ENCODE measurements around the gene GPR12. TPM values are rescaled to one million over a fixed set of nuclear protein-coding genes. Genes with fewer than 3 reads are reported as not detected.

Gene GPR12
- total RNA-seq, 1 donor from 2014 or later, result 0.14 TPM

DNA sequence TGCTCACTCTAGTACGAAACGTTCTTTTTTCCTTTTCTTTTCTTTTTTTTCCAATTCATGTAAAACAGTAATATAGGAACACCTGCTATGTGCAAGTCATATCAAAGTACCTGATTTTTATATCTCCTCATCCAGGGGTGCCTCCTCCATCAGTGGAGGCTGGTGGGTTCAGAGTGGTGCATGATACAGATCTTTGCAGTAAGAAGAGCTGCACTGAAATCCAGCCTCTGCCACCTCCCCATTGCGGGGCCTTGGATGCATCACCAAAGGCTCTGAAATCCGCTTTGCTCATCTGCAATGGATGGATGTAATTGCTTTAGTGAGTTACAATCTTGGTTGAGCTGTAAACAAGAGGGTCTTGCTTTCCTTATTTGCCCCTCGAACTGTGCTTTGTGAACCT is 38.3 kb downstream of the GPR12 start:
- intact Hi-C loops (cut with micrococcal nuclease), result no loop called here
- Histone ChIP-seq H3K27me3 (ENCODE audit: low read depth) (peaks cover 27% of the 10 kb centered on the region), H3K4me1 (no peaks in the 10 kb centered on the region), H3K27ac (replicated peaks) (no peak overlapping the region), H3K4me3 (no peak overlapping the region), H3K36me3 (no peaks in the 10 kb centered on the region), H3K9me3 (replicated peaks) (no peaks in the 10 kb centered on the region)
- TF ChIP-seq, protein P1, sequence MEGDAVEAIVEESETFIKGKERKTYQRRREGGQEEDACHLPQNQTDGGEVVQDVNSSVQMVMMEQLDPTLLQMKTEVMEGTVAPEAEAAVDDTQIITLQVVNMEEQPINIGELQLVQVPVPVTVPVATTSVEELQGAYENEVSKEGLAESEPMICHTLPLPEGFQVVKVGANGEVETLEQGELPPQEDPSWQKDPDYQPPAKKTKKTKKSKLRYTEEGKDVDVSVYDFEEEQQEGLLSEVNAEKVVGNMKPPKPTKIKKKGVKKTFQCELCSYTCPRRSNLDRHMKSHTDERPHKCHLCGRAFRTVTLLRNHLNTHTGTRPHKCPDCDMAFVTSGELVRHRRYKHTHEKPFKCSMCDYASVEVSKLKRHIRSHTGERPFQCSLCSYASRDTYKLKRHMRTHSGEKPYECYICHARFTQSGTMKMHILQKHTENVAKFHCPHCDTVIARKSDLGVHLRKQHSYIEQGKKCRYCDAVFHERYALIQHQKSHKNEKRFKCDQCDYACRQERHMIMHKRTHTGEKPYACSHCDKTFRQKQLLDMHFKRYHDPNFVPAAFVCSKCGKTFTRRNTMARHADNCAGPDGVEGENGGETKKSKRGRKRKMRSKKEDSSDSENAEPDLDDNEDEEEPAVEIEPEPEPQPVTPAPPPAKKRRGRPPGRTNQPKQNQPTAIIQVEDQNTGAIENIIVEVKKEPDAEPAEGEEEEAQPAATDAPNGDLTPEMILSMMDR (IDR thresholded peaks at IDR 0.05; ENCODE audit: borderline replicate concordance), result no peak
- no peak for DNase-seq

DNA sequence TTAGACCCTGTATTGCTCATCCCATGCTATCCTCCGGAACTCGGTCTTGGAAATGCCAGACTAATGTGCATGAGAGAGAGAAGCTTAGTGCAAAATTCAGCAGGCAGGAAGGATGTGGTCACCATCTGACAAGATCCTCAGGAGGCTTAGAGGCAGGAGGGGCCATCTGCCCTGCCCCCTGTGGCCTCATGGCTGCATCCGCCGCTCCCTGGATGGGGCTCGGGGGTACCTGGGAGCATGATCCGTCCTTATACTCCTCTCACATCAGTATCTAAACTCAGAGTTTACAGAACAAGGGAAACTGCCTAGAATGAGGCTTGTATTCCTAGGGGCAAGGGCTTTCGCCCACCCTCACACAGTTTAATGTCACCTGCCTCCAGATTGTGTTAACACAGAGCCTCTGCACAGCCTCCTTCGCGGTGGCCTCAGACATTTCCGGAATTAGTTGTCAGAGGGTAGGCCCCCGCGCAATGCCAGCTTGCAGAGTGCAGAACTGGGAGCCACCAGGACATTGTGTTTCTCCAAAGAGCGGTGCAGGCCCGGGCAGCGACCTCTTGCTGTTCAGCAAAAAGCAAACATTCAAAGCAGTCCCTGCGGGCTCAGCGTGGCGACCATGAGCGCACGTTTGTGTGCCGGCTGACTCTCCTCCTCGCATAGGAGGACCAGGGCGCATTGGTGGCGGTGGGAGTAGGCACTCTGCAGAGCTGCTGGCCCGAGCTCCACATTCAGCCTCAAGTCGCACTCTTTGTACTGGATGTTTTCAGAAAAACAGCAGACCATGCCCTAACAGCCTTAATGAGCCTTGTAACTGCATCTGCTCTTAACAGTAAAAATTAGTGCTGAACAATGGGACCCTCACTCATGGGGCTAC is 39.1 kb downstream of the GPR12 start:
- peaks cover 32% of the 10 kb centered on the region for H3K27me3 ChIP-seq (ENCODE audit: low read depth)
- H3K9me3 ChIP-seq (replicated peaks), result no peaks in the 10 kb centered on the region
- TF ChIP-seq, protein P1 (IDR thresholded peaks at IDR 0.05; ENCODE audit: borderline replicate concordance), result no peak
- no peak overlapping the region for H3K27ac ChIP-seq (replicated peaks)
- no peaks in the 10 kb centered on the region for H3K36me3 ChIP-seq
- intact Hi-C loops (cut with micrococcal nuclease), result no loop called here
- DNase-seq, result no peak
- no peak overlapping the region for H3K4me3 ChIP-seq
- H3K4me1 ChIP-seq, result no peaks in the 10 kb centered on the region

DNA sequence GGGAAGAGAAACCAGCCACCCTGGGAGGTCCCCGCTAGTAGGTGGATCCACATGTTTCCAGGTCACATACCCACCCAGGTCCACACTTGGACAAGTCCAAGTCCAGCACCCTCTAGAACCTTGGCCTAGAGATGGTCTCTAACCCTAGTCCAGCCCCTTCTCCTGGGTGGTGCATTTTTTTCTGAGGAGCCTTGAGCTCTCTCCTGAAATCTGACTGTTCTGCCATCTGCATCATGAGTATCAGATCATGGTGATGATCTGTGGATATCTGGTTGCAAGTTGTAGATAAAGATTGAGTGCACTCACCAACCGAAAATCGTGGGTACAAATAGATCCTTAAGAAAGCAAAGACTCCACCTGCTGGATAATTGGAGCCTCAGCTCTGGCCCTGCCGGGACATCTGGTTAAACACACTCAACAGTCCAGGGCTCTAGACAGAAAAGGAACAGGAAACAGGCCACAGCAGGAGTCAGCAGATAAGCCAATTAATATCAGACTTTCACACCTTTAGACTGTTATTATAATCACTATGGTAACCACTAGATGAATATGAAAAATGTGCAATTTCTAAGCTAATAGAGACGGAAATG is 41.1 kb downstream of the GPR12 start:
- H3K4me1 ChIP-seq, result no peaks in the 10 kb centered on the region
- no peaks in the 10 kb centered on the region for H3K9me3 ChIP-seq (replicated peaks)
- H3K36me3 ChIP-seq, result no peaks in the 10 kb centered on the region
- no peak for DNase-seq
- no peak overlapping the region for H3K27ac ChIP-seq (replicated peaks)
- intact Hi-C loops (cut with micrococcal nuclease), result no loop called here
- H3K4me3 ChIP-seq, result no peak overlapping the region
- H3K27me3 ChIP-seq (ENCODE audit: low read depth), result peaks cover 33% of the 10 kb centered on the region
- TF ChIP-seq, protein P1 (IDR thresholded peaks at IDR 0.05; ENCODE audit: borderline replicate concordance), result peak; percentile 23

DNA sequence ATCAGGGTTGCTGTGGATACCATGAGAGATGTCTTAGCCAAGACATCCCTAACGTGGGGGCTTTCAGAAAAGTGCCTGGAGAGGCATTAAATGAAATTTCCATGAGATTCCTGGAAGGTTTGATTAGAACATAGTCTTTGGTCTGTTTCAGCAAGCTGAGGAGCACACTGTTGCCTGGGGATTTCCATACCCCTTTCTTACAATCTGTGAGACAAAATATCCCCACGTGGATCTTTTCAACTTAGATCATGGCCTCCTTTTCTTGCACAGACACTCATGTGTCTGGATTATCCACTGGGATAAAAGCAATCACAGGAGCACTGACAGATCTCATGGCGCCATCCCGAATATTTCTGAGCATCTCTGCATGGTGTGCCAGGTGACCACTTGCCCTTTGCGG is 41.7 kb downstream of the GPR12 start:
- Histone ChIP-seq H3K36me3 (no peaks in the 10 kb centered on the region), H3K4me3 (no peak overlapping the region), H3K27ac (replicated peaks) (no peak overlapping the region), H3K9me3 (replicated peaks) (no peaks in the 10 kb centered on the region), H3K4me1 (no peaks in the 10 kb centered on the region), H3K27me3 (ENCODE audit: low read depth) (peaks cover 38% of the 10 kb centered on the region)
- TF ChIP-seq, protein P1 (IDR thresholded peaks at IDR 0.05; ENCODE audit: borderline replicate concordance), result no peak
- intact Hi-C loops (cut with micrococcal nuclease), result no loop called here
- DNase-seq, result no peak

DNA sequence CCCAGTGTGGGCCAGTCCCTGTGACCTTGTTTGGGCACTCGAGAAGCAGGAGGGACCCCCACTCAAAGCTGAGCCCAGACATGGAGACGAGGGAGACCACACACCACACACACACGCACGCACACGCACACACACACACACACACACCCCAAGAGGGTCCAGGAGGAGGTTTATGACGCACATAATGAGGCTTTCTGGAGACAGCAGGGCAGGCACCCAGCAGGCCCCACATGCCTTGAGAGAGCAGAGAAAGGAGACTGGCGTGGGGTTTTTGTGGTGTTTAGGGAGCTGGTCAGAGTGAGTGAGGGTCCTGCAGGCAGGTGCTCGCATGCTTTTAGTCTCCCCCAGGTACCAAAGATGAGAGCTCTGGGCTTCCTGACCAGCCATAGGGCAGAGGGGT is 42.4 kb downstream of the GPR12 start:
- H3K4me3 ChIP-seq, result no peak overlapping the region
- H3K4me1 ChIP-seq, result no peaks in the 10 kb centered on the region
- no peaks in the 10 kb centered on the region for H3K36me3 ChIP-seq
- H3K27ac ChIP-seq (replicated peaks), result no peak overlapping the region
- H3K27me3 ChIP-seq (ENCODE audit: low read depth), result peaks cover 38% of the 10 kb centered on the region
- no peak for DNase-seq
- TF ChIP-seq, protein P1 (IDR thresholded peaks at IDR 0.05; ENCODE audit: borderline replicate concordance), result no peak
- intact Hi-C loops (cut with micrococcal nuclease), result no loop called here
- H3K9me3 ChIP-seq (replicated peaks), result no peaks in the 10 kb centered on the region

Measured in left ventricle myocardium inferior (tissue), 1 donor.